HEK293 (cell line): Measurements from ENCODE around the gene TBC1D22A.

Source experiments
- CTCF ChIA-PET: fragments of 350-600 bp; formaldehyde crosslinking; extraction: SDS; loops from one replicate; lab custom pipeline; 2021; ENCODE audit warnings: antibody characterized with exemption; lab: Yijun Ruan, JAX
- POLR2A ChIA-PET: fragments of 300-600 bp; formaldehyde crosslinking; extraction: SDS; loops from one replicate; lab custom pipeline; 2020; ENCODE audit warnings: antibody characterized with exemption, inconsistent platforms; lab: Yijun Ruan, JAX
- H3K27ac ChIP-seq: fragments of 200-500 bp; sonication (Bioruptor generic); 2 replicates; pipeline ENCODE4 v1.5.1; 2014; ENCODE audit warnings: low read depth, low read length, control low read depth, inconsistent platforms; ENCODE audit errors: extremely low read depth
- H3K36me3 ChIP-seq, 2 experiments: fragments of 200-500 bp in 1 of 2; sonication (Bioruptor generic) in 1 of 2; 1 replicate in 1 of 2; 2 replicates in 1 of 2; pipeline ENCODE4 v1.5.1; 2014 to 2017; ENCODE audit warnings: inconsistent platforms in 2 of 2, low read length in 2 of 2; ENCODE audit not compliant: control insufficient read depth in 2 of 2, insufficient read depth in 1 of 2
- H3K4me1 ChIP-seq: fragments of 200-500 bp; sonication (Bioruptor generic); 2 replicates; pipeline ENCODE4 v1.5.1; 2014; ENCODE audit warnings: mild to moderate bottlenecking, low read length, inconsistent platforms; ENCODE audit not compliant: control insufficient read depth, insufficient read depth
- H3K4me3 ChIP-seq: 2 replicates; pipeline ENCODE4 v1.5.1; 2011; ENCODE audit warnings: low read depth, mild to moderate bottlenecking, control low read depth, low read length, moderate library complexity
- H3K9me3 ChIP-seq: fragments of 200-500 bp; sonication (Bioruptor generic); 2 replicates; pipeline ENCODE4 v1.5.1; 2014; ENCODE audit warnings: low read depth, low read length, inconsistent platforms; ENCODE audit not compliant: control insufficient read depth, insufficient read depth
- GLIS1 ChIP-seq: fragments of 450-650 bp; formaldehyde crosslinking; IDR thresholded peaks from 2 replicates; pipeline ENCODE4 v1.5.1; 2016; ENCODE audit warnings: missing biosample characterization, missing genetic modification characterization
- KLF7 ChIP-seq: fragments of 450-650 bp; formaldehyde crosslinking; IDR thresholded peaks from 2 replicates; pipeline ENCODE4 v1.5.1; 2016; ENCODE audit warnings: missing biosample characterization, missing genetic modification characterization, borderline replicate concordance
- TCF7L2 ChIP-seq: IDR thresholded peaks from 2 replicates; pipeline ENCODE4 v1.6.1; 2011; ENCODE audit warnings: low read depth, mild to moderate bottlenecking, inconsistent platforms, low read length, moderate library complexity, borderline replicate concordance
- ZFP3 ChIP-seq: fragments of 450-650 bp; formaldehyde crosslinking; IDR thresholded peaks from 2 replicates; pipeline ENCODE4 v1.5.1; 2016; ENCODE audit warnings: low read depth, missing biosample characterization, missing genetic modification characterization
- ZNF302 ChIP-seq: fragments of 450-650 bp; formaldehyde crosslinking; IDR thresholded peaks from 2 replicates; pipeline ENCODE4 v1.5.1; 2016; ENCODE audit warnings: missing biosample characterization, missing genetic modification characterization, low read depth
- ZNF391 ChIP-seq: fragments of 450-650 bp; formaldehyde crosslinking; IDR thresholded peaks from 2 replicates; pipeline ENCODE4 v1.5.1; 2016; ENCODE audit warnings: low read depth, missing biosample characterization, missing genetic modification characterization, borderline replicate concordance
- ZNF544 ChIP-seq: fragments of 450-650 bp; formaldehyde crosslinking; IDR thresholded peaks from 2 replicates; pipeline ENCODE4 v1.5.0; 2017; ENCODE audit warnings: missing biosample characterization, missing genetic modification characterization
- ZNF585B ChIP-seq: fragments of 450-650 bp; formaldehyde crosslinking; IDR thresholded peaks from 2 replicates; pipeline ENCODE4 v1.5.1; 2016; ENCODE audit warnings: missing biosample characterization, missing genetic modification characterization
- ZNF664 ChIP-seq: fragments of 450-650 bp; formaldehyde crosslinking; IDR thresholded peaks from 2 replicates; pipeline ENCODE4 v1.5.1; 2016; ENCODE audit warnings: missing biosample characterization, missing genetic modification characterization
- TF ChIP-seq, protein P1 (sequence below): fragments of 450-650 bp; formaldehyde crosslinking; IDR thresholded peaks from 2 replicates; pipeline ENCODE4 v1.5.1; 2016; ENCODE audit warnings: missing biosample characterization, missing genetic modification characterization
- TF ChIP-seq, protein P2 (sequence below): fragments of 450-650 bp; formaldehyde crosslinking; IDR thresholded peaks from 2 replicates; pipeline ENCODE4 v1.5.1; 2016; ENCODE audit warnings: missing biosample characterization, missing genetic modification characterization, low read depth
- TF ChIP-seq, protein P3 (sequence below): fragments of 450-650 bp; formaldehyde crosslinking; optimal IDR thresholded peaks from 2 replicates; pipeline ENCODE3; 2016; ENCODE audit warnings: missing biosample characterization, mild to moderate bottlenecking, missing genetic modification characterization
- TF ChIP-seq, protein P4 (sequence below): fragments of 450-650 bp; formaldehyde crosslinking; IDR thresholded peaks from 2 replicates; pipeline ENCODE4 v1.5.1; 2016; ENCODE audit warnings: missing biosample characterization, missing genetic modification characterization

TBC1D22A gene

DNA sequence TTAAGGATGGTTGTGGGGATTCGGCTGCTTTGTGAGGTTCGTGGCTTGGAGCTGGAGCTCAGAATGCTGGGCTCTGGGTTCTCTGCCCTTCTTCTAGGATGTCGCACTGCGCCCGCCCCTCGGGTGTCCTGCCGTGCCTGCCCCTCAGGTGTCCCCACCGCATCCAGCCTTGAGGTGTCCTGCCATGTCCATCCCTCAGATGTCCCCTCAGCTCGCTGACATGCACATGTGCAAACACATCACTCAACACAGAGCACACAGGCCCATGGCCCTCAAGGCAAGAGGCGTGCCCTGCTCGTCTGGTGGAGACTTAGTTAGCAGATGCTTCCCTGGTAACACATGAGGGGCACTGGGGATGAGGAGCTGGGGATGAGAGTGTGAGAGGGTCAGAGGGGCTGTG, 359.3 kb downstream of the TBC1D22A start:
- TF ChIP-seq, protein P1, sequence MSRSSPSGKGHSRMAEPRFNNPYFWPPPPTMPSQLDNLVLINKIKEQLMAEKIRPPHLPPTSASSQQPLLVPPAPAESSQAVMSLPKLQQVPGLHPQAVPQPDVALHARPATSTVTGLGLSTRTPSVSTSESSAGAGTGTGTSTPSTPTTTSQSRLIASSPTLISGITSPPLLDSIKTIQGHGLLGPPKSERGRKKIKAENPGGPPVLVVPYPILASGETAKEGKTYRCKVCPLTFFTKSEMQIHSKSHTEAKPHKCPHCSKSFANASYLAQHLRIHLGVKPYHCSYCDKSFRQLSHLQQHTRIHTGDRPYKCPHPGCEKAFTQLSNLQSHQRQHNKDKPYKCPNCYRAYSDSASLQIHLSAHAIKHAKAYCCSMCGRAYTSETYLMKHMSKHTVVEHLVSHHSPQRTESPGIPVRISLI (tag by site-specific recombination): no peak
- no peak for TF ChIP-seq KLF7 (tag by site-specific recombination)
- TF ChIP-seq ZNF664 (tag by site-specific recombination): no peak
- H3K36me3 ChIP-seq: no peaks in the 10 kb centered on the region
- no peak overlapping the region for H3K27ac ChIP-seq
- no peaks in the 10 kb centered on the region for H3K9me3 ChIP-seq
- CTCF ChIA-PET: interaction anchor here (0.6 to 0.9 kb wide), 2 partner anchors 323 to 376 kb away, joined by 3 to 4 read pairs; no protein-coding TSS in a partner anchor
- H3K4me1 ChIP-seq: no peaks in the 10 kb centered on the region
- POLR2A ChIA-PET: no interaction called here
- H3K4me3 ChIP-seq: no peak overlapping the region

DNA sequence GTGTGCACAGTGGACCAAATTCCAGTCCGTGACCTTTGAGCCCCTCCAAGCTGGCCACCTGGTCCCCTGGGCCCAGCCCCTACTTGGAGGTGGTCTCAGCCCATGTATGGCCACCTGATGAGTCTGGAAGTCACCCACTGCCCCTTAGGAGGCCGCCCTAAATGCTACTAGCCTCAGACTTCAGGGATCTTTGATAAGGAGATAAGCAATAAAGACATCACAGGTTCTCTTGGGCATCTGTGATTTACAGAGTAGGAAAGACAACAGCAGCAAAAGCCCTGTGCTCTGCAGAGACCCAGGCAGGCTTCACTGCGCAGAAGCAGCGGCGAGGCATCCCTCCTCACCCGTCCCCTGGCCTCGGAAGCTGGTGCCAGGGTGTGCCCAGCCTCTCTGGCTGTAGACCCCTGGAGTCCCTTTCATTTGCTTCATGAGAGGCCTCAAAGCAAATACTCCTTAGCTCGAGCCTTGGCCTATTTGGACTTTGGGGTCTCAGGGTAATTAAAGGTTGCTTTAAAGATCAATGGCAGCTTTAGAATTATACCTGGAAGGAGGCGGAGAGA, 360.1 kb downstream of the TBC1D22A start:
- H3K9me3 ChIP-seq: no peaks in the 10 kb centered on the region
- H3K27ac ChIP-seq: no peak overlapping the region
- no peaks in the 10 kb centered on the region for H3K4me1 ChIP-seq
- no peak overlapping the region for H3K4me3 ChIP-seq
- no peak for TF ChIP-seq ZFP3 (tag by site-specific recombination)
- TF ChIP-seq, protein P2, sequence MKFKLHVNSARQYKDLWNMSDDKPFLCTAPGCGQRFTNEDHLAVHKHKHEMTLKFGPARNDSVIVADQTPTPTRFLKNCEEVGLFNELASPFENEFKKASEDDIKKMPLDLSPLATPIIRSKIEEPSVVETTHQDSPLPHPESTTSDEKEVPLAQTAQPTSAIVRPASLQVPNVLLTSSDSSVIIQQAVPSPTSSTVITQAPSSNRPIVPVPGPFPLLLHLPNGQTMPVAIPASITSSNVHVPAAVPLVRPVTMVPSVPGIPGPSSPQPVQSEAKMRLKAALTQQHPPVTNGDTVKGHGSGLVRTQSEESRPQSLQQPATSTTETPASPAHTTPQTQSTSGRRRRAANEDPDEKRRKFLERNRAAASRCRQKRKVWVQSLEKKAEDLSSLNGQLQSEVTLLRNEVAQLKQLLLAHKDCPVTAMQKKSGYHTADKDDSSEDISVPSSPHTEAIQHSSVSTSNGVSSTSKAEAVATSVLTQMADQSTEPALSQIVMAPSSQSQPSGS (tag by site-specific recombination): no peak
- TF ChIP-seq ZNF391 (tag by site-specific recombination): no peak
- TF ChIP-seq, protein P3, sequence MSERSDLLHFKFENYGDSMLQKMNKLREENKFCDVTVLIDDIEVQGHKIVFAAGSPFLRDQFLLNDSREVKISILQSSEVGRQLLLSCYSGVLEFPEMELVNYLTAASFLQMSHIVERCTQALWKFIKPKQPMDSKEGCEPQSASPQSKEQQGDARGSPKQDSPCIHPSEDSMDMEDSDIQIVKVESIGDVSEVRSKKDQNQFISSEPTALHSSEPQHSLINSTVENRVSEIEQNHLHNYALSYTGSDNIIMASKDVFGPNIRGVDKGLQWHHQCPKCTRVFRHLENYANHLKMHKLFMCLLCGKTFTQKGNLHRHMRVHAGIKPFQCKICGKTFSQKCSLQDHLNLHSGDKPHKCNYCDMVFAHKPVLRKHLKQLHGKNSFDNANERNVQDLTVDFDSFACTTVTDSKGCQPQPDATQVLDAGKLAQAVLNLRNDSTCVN: no peak
- TF ChIP-seq, protein P4, sequence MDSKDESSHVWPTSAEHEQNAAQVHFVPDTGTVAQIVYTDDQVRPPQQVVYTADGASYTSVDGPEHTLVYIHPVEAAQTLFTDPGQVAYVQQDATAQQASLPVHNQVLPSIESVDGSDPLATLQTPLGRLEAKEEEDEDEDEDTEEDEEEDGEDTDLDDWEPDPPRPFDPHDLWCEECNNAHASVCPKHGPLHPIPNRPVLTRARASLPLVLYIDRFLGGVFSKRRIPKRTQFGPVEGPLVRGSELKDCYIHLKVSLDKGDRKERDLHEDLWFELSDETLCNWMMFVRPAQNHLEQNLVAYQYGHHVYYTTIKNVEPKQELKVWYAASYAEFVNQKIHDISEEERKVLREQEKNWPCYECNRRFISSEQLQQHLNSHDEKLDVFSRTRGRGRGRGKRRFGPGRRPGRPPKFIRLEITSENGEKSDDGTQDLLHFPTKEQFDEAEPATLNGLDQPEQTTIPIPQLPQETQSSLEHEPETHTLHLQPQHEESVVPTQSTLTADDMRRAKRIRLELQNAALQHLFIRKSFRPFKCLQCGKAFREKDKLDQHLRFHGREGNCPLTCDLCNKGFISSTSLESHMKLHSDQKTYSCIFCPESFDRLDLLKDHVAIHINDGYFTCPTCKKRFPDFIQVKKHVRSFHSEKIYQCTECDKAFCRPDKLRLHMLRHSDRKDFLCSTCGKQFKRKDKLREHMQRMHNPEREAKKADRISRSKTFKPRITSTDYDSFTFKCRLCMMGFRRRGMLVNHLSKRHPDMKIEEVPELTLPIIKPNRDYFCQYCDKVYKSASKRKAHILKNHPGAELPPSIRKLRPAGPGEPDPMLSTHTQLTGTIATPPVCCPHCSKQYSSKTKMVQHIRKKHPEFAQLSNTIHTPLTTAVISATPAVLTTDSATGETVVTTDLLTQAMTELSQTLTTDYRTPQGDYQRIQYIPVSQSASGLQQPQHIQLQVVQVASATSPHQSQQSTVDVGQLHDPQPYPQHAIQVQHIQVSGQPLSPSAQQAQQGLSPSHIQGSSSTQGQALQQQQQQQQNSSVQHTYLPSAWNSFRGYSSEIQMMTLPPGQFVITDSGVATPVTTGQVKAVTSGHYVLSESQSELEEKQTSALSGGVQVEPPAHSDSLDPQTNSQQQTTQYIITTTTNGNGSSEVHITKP: no peak
- no peak for TF ChIP-seq ZNF544 (tag by site-specific recombination)
- no peak for TF ChIP-seq ZNF585B (tag by site-specific recombination)
- no peak for TF ChIP-seq TCF7L2
- ChIA-PET CTCF (interaction anchor here (0.6 kb wide), 1 partner anchor 377 kb away, joined by 4 read pairs; no protein-coding TSS in a partner anchor), POLR2A (no interaction called here)
- no peaks in the 10 kb centered on the region for H3K36me3 ChIP-seq

DNA sequence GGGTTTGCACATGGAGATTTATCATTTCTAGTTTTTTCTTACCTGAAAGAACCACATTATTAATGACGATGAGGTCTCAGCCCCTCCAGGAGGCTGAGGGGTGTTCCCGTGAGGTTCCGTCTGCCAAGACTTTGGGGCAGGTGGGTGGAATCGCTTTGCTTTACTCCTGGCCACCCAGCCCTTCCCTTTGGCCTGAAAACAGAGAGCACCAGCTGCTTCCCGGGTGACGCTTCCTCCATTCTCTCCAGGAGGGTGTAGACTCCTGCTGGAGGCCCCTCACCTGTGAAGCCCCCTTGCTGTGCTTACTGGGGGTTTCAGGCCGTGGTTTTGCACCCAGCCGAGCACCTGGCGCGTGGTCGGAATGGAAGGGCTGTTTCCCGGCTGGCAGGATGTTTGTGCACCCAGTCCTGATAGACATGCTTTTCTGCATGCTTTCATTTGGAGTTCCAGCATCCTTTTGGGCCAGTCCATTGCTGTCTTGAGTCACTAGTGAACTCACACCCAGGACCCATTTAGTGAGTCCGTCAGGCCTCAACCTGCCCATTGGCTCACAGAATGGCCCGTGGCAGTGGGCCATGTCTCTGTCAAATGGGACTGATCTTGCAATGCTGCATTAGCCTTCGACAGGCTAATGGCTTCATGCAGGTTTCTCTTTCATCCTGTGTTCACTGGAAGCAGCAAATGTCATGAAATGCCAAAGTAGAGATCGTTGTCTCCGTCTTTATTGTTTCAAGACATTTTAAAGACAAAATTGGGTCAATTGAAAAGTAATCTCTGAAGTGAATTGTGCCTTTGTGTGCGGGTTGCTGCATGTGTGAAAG, 360.8 kb downstream of the TBC1D22A start:
- no peak overlapping the region for H3K27ac ChIP-seq
- H3K4me3 ChIP-seq: no peak overlapping the region
- TF ChIP-seq ZNF302 (tag by site-specific recombination): no peak
- TF ChIP-seq GLIS1: 0 out of 2 replicates have a peak, but pooled peaks have one; percentile 10
- H3K4me1 ChIP-seq: no peaks in the 10 kb centered on the region
- POLR2A ChIA-PET: no interaction called here
- no peaks in the 10 kb centered on the region for H3K36me3 ChIP-seq
- no peaks in the 10 kb centered on the region for H3K9me3 ChIP-seq
- CTCF ChIA-PET: no interaction called here
